ENCODE measurements around the gene CAPS2.
"Not testable (repeated sequence)": the region's sequence is repeated elsewhere in the genome, so short reads cannot be mapped to it uniquely, and the experiment has no call there.

The CAPS2 gene

GRCh38 chr12:75329918-75330826, at the start of gene CAPS2:
Gene CAPS2 (minus strand): TSS chr12:75330324. CDS start chr12:75326498, 3,826 bp downstream.
- peak; percentile 50 for DNase-seq (ENCODE audit: low read depth)

GRCh38 chr12:75378354-75378753, 48.2 kb upstream of the CAPS2 start:
- DNase-seq (ENCODE audit: low read depth), result no peak

GRCh38 chr12:75374971-75375370, 44.8 kb upstream of the CAPS2 start:
- no peak for DNase-seq (ENCODE audit: low read depth)

- DNase-seq (ENCODE audit: low read depth), result no peak
Observed at GRCh38 chr12:75366629-75367028, 36.5 kb upstream of the CAPS2 start.

GRCh38 chr12:75364919-75365318, 34.8 kb upstream of the CAPS2 start:
- DNase-seq (ENCODE audit: low read depth), result no peak

GRCh38 chr12:75361408-75361807, 31.3 kb upstream of the CAPS2 start:
- peak; percentile 50 for DNase-seq (ENCODE audit: low read depth)

GRCh38 chr12:75360920-75361319, 30.8 kb upstream of the CAPS2 start:
- no peak for DNase-seq (ENCODE audit: low read depth)

- DNase-seq (ENCODE audit: low read depth), result no peak
Observed at GRCh38 chr12:75354011-75354410, 23.9 kb upstream of the CAPS2 start.

- DNase-seq (ENCODE audit: low read depth), result no peak
Observed at GRCh38 chr12:75350413-75350812, 20.3 kb upstream of the CAPS2 start.

GRCh38 chr12:75349946-75350345, 19.8 kb upstream of the CAPS2 start:
- no peak for DNase-seq (ENCODE audit: low read depth)

GRCh38 chr12:75346215-75346614, 16.1 kb upstream of the CAPS2 start:
- not testable (repeated sequence) for DNase-seq (ENCODE audit: low read depth)

- no peak for DNase-seq (ENCODE audit: low read depth)
Observed at GRCh38 chr12:75345531-75345930, 15.4 kb upstream of the CAPS2 start.

- DNase-seq (ENCODE audit: low read depth), result no peak
Observed at GRCh38 chr12:75341873-75342272, 11.7 kb upstream of the CAPS2 start.

- no peak for DNase-seq (ENCODE audit: low read depth)
Observed at GRCh38 chr12:75337905-75338304, 7.8 kb upstream of the CAPS2 start.

GRCh38 chr12:75334384-75335030, 4.4 kb upstream of the CAPS2 start, which contains the start of gene GLIPR1L1:
Gene GLIPR1L1 (plus strand): TSS chr12:75334670. CDS start chr12:75334729, 59 bp downstream.
- DNase-seq (ENCODE audit: low read depth), result peak; percentile 60

GRCh38 chr12:75327642-75328041, 2.5 kb downstream of the CAPS2 start:
- no peak for DNase-seq (ENCODE audit: low read depth)

GRCh38 chr12:75323663-75324062, 6.5 kb downstream of the CAPS2 start:
- DNase-seq (ENCODE audit: low read depth), result no peak

- no peak for DNase-seq (ENCODE audit: low read depth)
Observed at GRCh38 chr12:75322464-75322863, 7.7 kb downstream of the CAPS2 start.

- no peak for DNase-seq (ENCODE audit: low read depth)
Observed at GRCh38 chr12:75317784-75318183, 12.3 kb downstream of the CAPS2 start.

- DNase-seq (ENCODE audit: low read depth), result no peak
Observed at GRCh38 chr12:75315518-75315917, 14.6 kb downstream of the CAPS2 start.

- DNase-seq (ENCODE audit: low read depth), result no peak
Observed at GRCh38 chr12:75311369-75311768, 18.8 kb downstream of the CAPS2 start.

GRCh38 chr12:75308279-75308678, 21.8 kb downstream of the CAPS2 start:
- no peak for DNase-seq (ENCODE audit: low read depth)

All from CMK (cell line).